Brain microvascular endothelial cell (primary cell): Measurements from ENCODE around the gene CAPS.

Experiments used
- DNase-seq: peaks from one replicate; pipeline ENCODE4 v3.0.0-alpha.2; 2020
- H3K27ac ChIP-seq: fragments of 250-450 bp; sonication (Bioruptor Pico); 2 replicates; pipeline ENCODE4 v1.5.1; 2020; ENCODE audit warnings: mild to moderate bottlenecking, moderate library complexity
- H3K27me3 ChIP-seq: fragments of 250-450 bp; sonication (Bioruptor Pico); replicated peaks from 2 replicates; pipeline ENCODE4 v1.5.1; 2020; ENCODE audit warnings: mild to moderate bottlenecking
- H3K36me3 ChIP-seq: fragments of 250-450 bp; sonication (Bioruptor Pico); replicated peaks from 2 replicates; pipeline ENCODE4 v1.5.1; 2020; ENCODE audit warnings: mild to moderate bottlenecking
- H3K4me3 ChIP-seq: 2 replicates; pipeline ENCODE4 v1.5.1; 2011; ENCODE audit warnings: low read depth, mild to moderate bottlenecking, control low read depth, low read length, moderate library complexity
- in situ Hi-C: cut with HindIII; loops from 2 replicates; pipeline ENCODE4 v1.10.0; 2017; ENCODE audit warnings: low sequenced_read_pairs, low pct_ligation_motif_present
- TF ChIP-seq, protein P1 (sequence below): IDR thresholded peaks from 2 replicates; pipeline ENCODE4 v1.5.1; 2011; ENCODE audit warnings: low read depth, mild to moderate bottlenecking, moderate library complexity, low read length, control low read depth, inconsistent platforms; ENCODE audit errors: missing control alignments

The CAPS gene

GRCh38 chr19:5921516-5922160, 7.6 kb downstream of the CAPS start:
- TF ChIP-seq, protein P1, sequence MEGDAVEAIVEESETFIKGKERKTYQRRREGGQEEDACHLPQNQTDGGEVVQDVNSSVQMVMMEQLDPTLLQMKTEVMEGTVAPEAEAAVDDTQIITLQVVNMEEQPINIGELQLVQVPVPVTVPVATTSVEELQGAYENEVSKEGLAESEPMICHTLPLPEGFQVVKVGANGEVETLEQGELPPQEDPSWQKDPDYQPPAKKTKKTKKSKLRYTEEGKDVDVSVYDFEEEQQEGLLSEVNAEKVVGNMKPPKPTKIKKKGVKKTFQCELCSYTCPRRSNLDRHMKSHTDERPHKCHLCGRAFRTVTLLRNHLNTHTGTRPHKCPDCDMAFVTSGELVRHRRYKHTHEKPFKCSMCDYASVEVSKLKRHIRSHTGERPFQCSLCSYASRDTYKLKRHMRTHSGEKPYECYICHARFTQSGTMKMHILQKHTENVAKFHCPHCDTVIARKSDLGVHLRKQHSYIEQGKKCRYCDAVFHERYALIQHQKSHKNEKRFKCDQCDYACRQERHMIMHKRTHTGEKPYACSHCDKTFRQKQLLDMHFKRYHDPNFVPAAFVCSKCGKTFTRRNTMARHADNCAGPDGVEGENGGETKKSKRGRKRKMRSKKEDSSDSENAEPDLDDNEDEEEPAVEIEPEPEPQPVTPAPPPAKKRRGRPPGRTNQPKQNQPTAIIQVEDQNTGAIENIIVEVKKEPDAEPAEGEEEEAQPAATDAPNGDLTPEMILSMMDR = no peak
- in situ Hi-C loops = no loop called here
- peaks cover 71% of the 10 kb centered on the region for H3K36me3 ChIP-seq
- no peak for DNase-seq
- H3K27ac ChIP-seq = no peak overlapping the region
- no peaks in the 10 kb centered on the region for H3K27me3 ChIP-seq
- H3K4me3 ChIP-seq = no peak overlapping the region

GRCh38 chr19:5922161-5922545, 8.1 kb downstream of the CAPS start:
- peaks cover 71% of the 10 kb centered on the region for H3K36me3 ChIP-seq
- TF ChIP-seq, protein P1 = no peak
- in situ Hi-C loops = no loop called here
- no peak overlapping the region for H3K27ac ChIP-seq
- no peak overlapping the region for H3K4me3 ChIP-seq
- DNase-seq = no peak
- H3K27me3 ChIP-seq = no peaks in the 10 kb centered on the region

GRCh38 chr19:5923356-5923755, 9.3 kb downstream of the CAPS start:
- Histone ChIP-seq H3K36me3 (peaks cover 79% of the 10 kb centered on the region), H3K27me3 (no peaks in the 10 kb centered on the region), H3K4me3 (no peak overlapping the region), H3K27ac (no peak overlapping the region)
- in situ Hi-C loops = no loop called here
- TF ChIP-seq, protein P1 = no peak
- no peak for DNase-seq

DNA sequence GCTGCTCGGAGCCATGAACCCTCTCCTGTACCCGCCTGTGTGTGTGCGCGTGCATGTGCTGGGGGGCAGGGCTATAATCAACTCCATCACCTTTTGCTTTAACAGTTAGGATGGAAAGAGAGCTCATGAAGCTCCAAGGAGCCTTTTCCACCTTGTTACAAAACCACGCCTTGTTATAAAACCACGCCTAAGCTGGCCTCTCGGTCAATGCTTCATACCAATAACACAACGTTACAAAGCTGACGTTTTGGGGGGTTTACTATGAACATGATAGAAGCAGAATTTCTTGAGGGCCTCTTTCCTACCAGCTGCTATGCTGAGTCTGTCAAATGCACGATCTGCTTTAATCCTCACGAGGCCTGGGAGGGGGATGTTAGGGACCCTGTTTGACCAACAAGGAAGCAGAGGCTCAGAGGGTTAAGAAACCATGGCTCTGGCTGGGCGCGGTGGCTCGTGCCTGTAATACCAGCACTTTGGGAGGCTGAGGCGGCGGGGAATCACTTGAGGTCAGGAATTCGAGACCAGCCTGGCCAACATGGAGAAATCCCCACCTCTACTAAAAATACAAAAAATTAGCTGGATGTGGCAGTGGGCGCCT, 11.9 kb downstream of the CAPS start:
- Histone ChIP-seq H3K4me3 (no peak overlapping the region), H3K27me3 (no peaks in the 10 kb centered on the region), H3K36me3 (peaks cover 87% of the 10 kb centered on the region), H3K27ac (no peak overlapping the region)
- TF ChIP-seq, protein P1 = no peak
- DNase-seq = no peak
- in situ Hi-C loops = no loop called here

DNA sequence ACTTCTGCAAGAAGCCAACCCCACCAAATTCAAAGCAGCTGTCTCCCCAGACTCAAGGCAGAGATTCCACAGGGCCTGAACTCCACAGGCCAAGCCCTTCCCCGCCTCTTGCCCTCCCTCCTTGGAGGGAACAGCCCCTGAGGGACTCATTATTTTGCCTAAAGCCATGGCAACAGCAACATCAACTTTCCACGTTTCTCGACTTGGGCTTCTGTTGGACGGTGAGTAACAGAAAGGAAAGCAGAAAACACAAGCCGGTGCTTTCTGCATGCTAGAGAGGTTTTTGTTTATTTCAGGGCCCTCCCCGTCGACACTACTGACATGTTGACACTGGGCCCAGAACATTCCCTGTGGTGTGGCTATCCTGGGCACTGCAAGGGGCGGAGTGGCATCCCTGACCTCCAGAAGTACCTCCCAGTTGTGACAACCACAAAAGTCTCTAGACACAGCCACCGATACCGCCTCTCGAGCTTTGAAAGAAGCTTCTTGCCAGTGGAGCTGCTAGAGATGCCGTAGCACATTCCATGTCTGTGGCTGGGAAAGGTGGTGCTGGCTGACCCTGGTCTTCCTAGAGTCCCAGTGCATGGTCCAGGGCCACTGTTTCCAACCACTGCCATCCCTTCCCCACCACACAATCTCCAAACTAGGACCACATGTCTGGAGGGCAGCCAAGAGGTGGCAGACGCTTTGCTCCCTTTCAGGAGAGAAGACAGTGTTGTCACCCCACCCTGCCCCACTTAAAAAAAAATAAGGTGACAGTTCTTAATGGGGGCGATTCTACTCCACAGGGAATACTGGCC, 12.8 kb downstream of the CAPS start:
- Histone ChIP-seq H3K27ac (no peak overlapping the region), H3K4me3 (no peak overlapping the region), H3K27me3 (no peaks in the 10 kb centered on the region), H3K36me3 (peaks cover 86% of the 10 kb centered on the region)
- in situ Hi-C loops = no loop called here
- DNase-seq = peak; percentile 20
- TF ChIP-seq, protein P1 = no peak
